Neural crest cell (in vitro differentiated cells): ENCODE data around the gene BRMS1. TPM values are rescaled to one million over a fixed set of nuclear protein-coding genes. Genes with fewer than 3 reads are reported as not detected.

Experiments used
- DNase-seq: peaks from one replicate; pipeline ENCODE4 v3.0.0; 2021; ENCODE audit warnings: low read depth, mixed read lengths, low spot score
- H3K27ac Mint-ChIP-seq: one replicate; pipeline ENCODE4 v1.8.0; 2021; ENCODE audit warnings: mild to moderate bottlenecking, mixed read lengths; ENCODE audit not compliant: unreplicated experiment
- H3K27me3 Mint-ChIP-seq: 2 replicates; pipeline ENCODE4 v1.8.0; 2021; ENCODE audit warnings: low read depth, mild to moderate bottlenecking, mixed read lengths
- H3K36me3 Mint-ChIP-seq: 2 replicates; pipeline ENCODE4 v1.8.0; 2021; ENCODE audit warnings: low read depth, mild to moderate bottlenecking, mixed read lengths
- H3K4me1 Mint-ChIP-seq: 2 replicates; pipeline ENCODE4 v1.8.0; 2021; ENCODE audit warnings: mixed read lengths
- H3K4me3 Mint-ChIP-seq: one replicate; pipeline ENCODE4 v1.8.0; 2021; ENCODE audit warnings: mild to moderate bottlenecking, mixed read lengths
- H3K9me3 Mint-ChIP-seq: 2 replicates; pipeline ENCODE4 v1.8.0; 2021; ENCODE audit warnings: mixed read lengths
- total RNA-seq: library from RNA; stranded (reverse); gene quantifications from 2 replicates; pipeline ENCODE4 v1.2.1, GENCODE V29; 2021
- TF ChIP-seq, protein P1 (sequence below): fragments of 200-600 bp; sonication (generic); conservative IDR thresholded peaks from 2 replicates; pipeline ENCODE4 v1.5.0; 2021; ENCODE audit warnings: antibody characterized with exemption, mild to moderate bottlenecking

The BRMS1 gene
- total RNA-seq, 1 donor from 2014 or later, result 40.2 TPM

DNA sequence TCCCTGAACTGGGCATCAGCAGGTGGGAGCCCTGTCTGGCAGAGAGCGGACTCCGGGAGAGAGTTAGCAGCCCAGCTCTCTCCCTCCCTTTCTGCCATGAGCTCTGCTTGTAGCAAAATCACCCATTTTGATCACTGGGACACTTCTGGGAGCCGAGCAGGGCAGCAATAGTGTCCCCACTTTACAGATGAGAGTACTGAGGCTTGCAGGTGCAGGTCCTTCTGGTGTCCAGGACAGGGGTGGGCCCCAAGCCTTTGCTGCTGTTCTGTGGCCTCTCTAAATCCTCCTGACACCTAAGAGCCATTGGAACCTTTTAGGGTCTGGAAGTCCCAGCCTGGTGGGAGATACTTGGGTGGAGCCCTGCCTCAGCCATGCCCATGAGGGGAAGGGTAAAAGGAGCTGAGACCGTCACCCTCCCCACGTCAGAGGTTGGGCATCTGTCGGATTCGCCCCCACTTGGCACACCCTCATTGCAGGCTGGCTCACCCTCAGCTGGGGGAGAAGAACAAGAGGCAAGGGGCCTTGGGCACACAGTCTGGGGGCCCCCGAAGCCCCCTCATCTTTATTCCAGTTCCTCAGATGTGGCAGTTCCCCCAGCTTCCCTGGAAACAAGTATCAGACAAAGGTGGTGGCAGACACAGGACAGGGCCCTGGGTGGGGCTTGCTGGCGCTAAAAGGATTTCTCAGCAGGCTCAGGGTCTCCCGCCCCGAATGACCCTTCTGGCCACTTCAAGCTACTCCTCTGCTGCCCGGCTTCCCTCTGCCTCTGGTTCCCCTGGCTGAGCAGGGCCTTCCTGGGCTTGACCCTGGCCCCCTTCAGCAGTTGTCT lies 13.1 kb downstream of the BRMS1 start:
- H3K27me3 Mint-ChIP-seq, result no peaks in the 10 kb centered on the region
- no peak for DNase-seq
- H3K4me3 Mint-ChIP-seq, result no peak overlapping the region
- H3K9me3 Mint-ChIP-seq, result no peaks in the 10 kb centered on the region
- peaks cover 30% of the 10 kb centered on the region for H3K4me1 Mint-ChIP-seq
- no peaks in the 10 kb centered on the region for H3K36me3 Mint-ChIP-seq
- no peak overlapping the region for H3K27ac Mint-ChIP-seq
- TF ChIP-seq, protein P1, sequence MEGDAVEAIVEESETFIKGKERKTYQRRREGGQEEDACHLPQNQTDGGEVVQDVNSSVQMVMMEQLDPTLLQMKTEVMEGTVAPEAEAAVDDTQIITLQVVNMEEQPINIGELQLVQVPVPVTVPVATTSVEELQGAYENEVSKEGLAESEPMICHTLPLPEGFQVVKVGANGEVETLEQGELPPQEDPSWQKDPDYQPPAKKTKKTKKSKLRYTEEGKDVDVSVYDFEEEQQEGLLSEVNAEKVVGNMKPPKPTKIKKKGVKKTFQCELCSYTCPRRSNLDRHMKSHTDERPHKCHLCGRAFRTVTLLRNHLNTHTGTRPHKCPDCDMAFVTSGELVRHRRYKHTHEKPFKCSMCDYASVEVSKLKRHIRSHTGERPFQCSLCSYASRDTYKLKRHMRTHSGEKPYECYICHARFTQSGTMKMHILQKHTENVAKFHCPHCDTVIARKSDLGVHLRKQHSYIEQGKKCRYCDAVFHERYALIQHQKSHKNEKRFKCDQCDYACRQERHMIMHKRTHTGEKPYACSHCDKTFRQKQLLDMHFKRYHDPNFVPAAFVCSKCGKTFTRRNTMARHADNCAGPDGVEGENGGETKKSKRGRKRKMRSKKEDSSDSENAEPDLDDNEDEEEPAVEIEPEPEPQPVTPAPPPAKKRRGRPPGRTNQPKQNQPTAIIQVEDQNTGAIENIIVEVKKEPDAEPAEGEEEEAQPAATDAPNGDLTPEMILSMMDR, result no peak

DNA sequence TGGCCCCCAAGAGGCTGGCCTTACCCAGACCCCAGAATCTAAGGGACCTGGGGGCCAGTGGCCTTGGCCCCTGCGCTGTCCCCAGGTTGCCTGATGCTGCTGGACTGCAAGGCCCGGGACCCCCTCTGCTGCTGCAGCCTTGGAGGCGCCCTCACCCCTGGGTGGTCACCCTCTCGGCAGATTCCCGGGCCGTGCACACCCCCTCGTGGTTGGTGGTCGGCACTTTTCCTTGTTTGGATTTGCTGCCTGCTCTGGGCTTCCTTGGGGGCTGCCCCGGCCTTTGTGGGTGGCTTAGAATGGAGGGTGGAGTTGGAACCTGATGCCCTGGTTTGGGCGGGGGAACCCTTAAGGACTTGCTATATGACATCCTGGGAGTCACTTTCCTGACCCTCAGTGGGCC lies 14.0 kb downstream of the BRMS1 start:
- H3K27me3 Mint-ChIP-seq, result no peaks in the 10 kb centered on the region
- H3K9me3 Mint-ChIP-seq, result no peaks in the 10 kb centered on the region
- TF ChIP-seq, protein P1, result no peak
- no peak overlapping the region for H3K27ac Mint-ChIP-seq
- no peak for DNase-seq
- no peaks in the 10 kb centered on the region for H3K36me3 Mint-ChIP-seq
- H3K4me1 Mint-ChIP-seq, result peaks cover 25% of the 10 kb centered on the region
- H3K4me3 Mint-ChIP-seq, result no peak overlapping the region

DNA sequence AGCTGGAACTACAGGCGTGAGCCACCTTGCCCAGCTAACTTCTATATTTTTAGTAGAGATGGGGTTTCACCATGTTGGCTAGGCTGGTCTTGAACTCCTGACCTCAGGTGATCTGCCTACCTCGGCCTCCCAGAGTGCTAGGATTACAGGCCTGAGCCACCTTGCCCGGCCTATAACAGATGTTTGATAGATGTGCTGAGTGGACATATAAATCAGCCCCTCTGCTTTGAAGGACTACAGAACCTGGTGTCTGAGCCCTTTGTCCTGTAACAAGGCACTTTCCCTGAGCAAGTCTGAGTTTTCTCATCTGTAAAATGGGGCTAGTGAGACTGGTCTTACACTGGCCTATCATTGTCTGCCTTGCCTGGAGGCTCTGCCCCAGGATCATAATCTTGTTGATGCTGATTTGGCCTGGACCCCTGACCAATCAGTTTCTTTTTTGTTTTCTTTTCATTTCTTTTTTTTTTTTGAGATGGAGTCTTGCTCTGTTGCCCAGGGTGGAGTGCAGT lies 15.7 kb downstream of the BRMS1 start:
- Mint-ChIP-seq H3K27me3 (no peaks in the 10 kb centered on the region), H3K4me1 (peaks cover 28% of the 10 kb centered on the region), H3K4me3 (no peak overlapping the region), H3K36me3 (no peaks in the 10 kb centered on the region), H3K9me3 (no peaks in the 10 kb centered on the region), H3K27ac (no peak overlapping the region)
- TF ChIP-seq, protein P1, result no peak
- DNase-seq, result no peak

DNA sequence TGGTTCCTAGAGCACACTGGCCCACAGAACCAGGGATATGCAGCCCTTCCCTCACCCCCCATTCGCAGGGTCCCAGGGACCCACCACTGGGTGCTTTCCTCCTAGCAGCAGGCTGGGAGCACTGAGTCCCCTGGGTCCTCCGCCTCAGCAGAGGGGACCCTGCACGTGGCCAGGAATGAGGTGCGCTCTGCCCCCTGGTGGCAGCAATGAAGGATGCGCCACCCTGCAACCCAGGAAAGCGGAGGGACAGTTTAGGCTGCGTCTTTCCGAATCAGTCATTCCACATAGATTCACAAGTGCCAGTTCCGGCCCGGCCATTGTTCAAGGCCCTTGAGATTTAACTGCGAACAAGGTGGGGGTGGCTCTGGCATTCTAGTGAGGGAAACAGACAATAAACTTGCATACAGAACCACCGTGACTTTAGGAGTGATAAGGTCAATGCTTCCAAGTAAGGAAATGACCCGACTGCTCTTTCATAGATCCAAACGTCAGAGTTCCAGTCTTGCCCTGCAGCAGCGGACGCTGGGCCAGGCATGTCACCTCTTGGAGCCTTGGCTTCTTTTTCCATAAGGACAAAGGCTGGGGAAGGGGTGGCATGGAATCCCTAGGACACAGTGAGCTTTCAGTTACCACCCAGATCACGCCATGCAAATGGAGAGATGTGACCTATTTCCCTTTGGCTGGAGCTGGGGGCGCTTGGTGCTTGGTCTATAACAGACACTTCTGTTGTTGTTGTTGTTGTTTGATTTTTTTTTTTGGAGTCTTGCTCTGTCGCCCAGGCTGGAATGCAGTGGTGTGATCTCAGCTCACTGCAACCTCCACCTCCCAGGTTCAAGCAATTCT lies 16.4 kb downstream of the BRMS1 start:
- Mint-ChIP-seq H3K9me3 (peaks cover 2% of the 10 kb centered on the region), H3K27ac (no peak overlapping the region), H3K4me3 (peak overlapping the region; percentile 68)

DNA sequence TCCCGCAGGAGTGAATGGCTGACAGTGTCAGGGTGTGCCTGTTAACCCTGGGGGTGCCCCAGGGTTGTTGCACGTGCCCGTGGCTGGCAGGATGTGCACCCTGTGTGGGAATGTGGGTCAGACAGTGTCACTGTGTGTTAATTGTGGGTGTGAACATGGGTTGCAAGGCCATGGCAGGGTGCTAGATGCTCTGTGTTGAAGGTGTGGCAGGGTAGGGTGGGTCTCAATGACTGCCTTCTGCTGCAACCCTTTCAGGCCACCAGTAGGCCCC lies 16.9 kb downstream of the BRMS1 start:
- DNase-seq, result no peak
- TF ChIP-seq, protein P1, result no peak
- Mint-ChIP-seq H3K4me3 (no peak overlapping the region), H3K27me3 (no peaks in the 10 kb centered on the region), H3K9me3 (peaks cover 8% of the 10 kb centered on the region), H3K4me1 (peaks cover 41% of the 10 kb centered on the region), H3K27ac (no peak overlapping the region), H3K36me3 (no peaks in the 10 kb centered on the region)

More for the DNA sequence above, 16.4 kb downstream of the BRMS1 start:
- Mint-ChIP-seq H3K4me1 (peaks cover 35% of the 10 kb centered on the region), H3K36me3 (no peaks in the 10 kb centered on the region), H3K27me3 (no peaks in the 10 kb centered on the region)
- TF ChIP-seq, protein P1, result peak; percentile 96
- DNase-seq, result peak; percentile 80
